ENCODE measurements around the gene ADAM12. TPM values are rescaled to one million over a fixed set of nuclear protein-coding genes. Genes with fewer than 3 reads are reported as not detected.

The ADAM12 gene
- total RNA-seq, 1 experiment from 2014 or later = 0.24 TPM

- Histone ChIP-seq H3K18ac (ENCODE audit: insufficient read length, low read depth, low read length) (no peak overlapping the region), H3K4ac (ENCODE audit: low read depth, low read length) (no peak overlapping the region), H3K23me2 (ENCODE audit: insufficient read length, low read depth, low read length, poor library complexity, severe bottlenecking) (peaks cover 3% of the 10 kb centered on the region), H3K14ac (ENCODE audit: insufficient read depth, low read length) (no peak overlapping the region), H2AK5ac (ENCODE audit: insufficient read length, low read length) (no peak overlapping the region), H3K56ac (ENCODE audit: insufficient read length, low read depth, low read length) (no peak overlapping the region), H3K4me2 (ENCODE audit: insufficient read depth, insufficient read length, low read length) (no peak overlapping the region), H3K27me3 (ENCODE audit: insufficient read depth, low read length) (no peaks in the 10 kb centered on the region), H2BK20ac (ENCODE audit: low read depth, low read length, poor library complexity, severe bottlenecking) (no peak overlapping the region), H3K9ac (ENCODE audit: extremely low read depth, insufficient read length, low read length) (no peak overlapping the region), H4K20me1 (ENCODE audit: control insufficient read depth, insufficient read depth, insufficient read length) (no peaks in the 10 kb centered on the region), H4K5ac (ENCODE audit: insufficient read length, low read depth, low read length) (no peak overlapping the region), H2BK5ac (ENCODE audit: insufficient read length, low read length) (no peak overlapping the region), H4K8ac (replicated peaks; ENCODE audit: insufficient read length, low read depth, low read length) (no peak overlapping the region), H4K91ac (ENCODE audit: insufficient read length, low read depth, low read length) (no peak overlapping the region), H2BK12ac (ENCODE audit: insufficient read length, low read depth, low read length) (no peak overlapping the region), H2BK15ac (ENCODE audit: low read depth, low read length) (no peak overlapping the region), H3K4me1 (ENCODE audit: insufficient read depth, low read length) (peaks cover 5% of the 10 kb centered on the region; the same call in 1 of the 2 replicates), H2BK120ac (ENCODE audit: low read depth, low read length, poor library complexity, severe bottlenecking) (no peak overlapping the region), H3K23ac (ENCODE audit: insufficient read length, low read depth, low read length) (no peak overlapping the region), H3K79me2 (ENCODE audit: insufficient read depth, low read length) (no peaks in the 10 kb centered on the region), H3K9me3 (ENCODE audit: control insufficient read depth, low read depth, low read length) (no peaks in the 10 kb centered on the region), H3K27ac (ENCODE audit: insufficient read length, low read depth, low read length) (no peak overlapping the region), H2AFZ (ENCODE audit: low read length) (no peak overlapping the region), H3T11ph (ENCODE audit: low read length) (no peak overlapping the region), H3K79me1 (ENCODE audit: insufficient read depth, low read depth, low read length, poor library complexity, severe bottlenecking) (no peaks in the 10 kb centered on the region)
- TF ChIP-seq CTCF (conservative IDR thresholded peaks at IDR 0.05) = no peak
- DNase-seq = no peak
- Mint-ChIP-seq H3K4me3 (no peak overlapping the region), H3K36me3 (ENCODE audit: insufficient read depth in 1 of 3, low read depth in 3 of 3) (no peaks in the 10 kb centered on the region; a peak in 1 of 7 replicates), H3K9me3 (no peaks in the 10 kb centered on the region; a peak in 1 of 5 replicates), H3K27me3 (ENCODE audit: low read depth) (peaks cover 19% of the 10 kb centered on the region), H3K4me1 (peaks cover 25 to 28% of the 10 kb centered on the region in 2 experiments), H3K27ac (no peak overlapping the region; a peak in 1 of 7 replicates)
- no CpG with 5 or more reads among the region's 4 CpGs for WGBS (ENCODE audit: extremely low coverage, insufficient read length, low lambda C conversion rate)
Observed at GRCh38 chr10:126126866-126127265, 261.4 kb downstream of the ADAM12 start.

All from H9 (cell line).